ENCODE results near the gene HRH3. TPM values are rescaled to one million over a fixed set of nuclear protein-coding genes. Genes with fewer than 3 reads are reported as not detected.

Gene HRH3
- total RNA-seq, 2 donors from 2014 or later = 0.18 to 0.51 TPM

- no peak for DNase-seq (ENCODE audit: low spot score)
- no peaks in the 10 kb centered on the region for H3K9me3 ChIP-seq
- intact Hi-C loops (cut with DNase I) = no loop called here
- peaks cover 28% of the 10 kb centered on the region for H3K4me1 ChIP-seq (replicated peaks)
- no peak overlapping the region for H3K4me3 ChIP-seq
- 51% methylated on average over 21 of the region's 38 CpGs for WGBS
- H3K27me3 ChIP-seq (replicated peaks; ENCODE audit: insufficient read depth) = peaks cover 20% of the 10 kb centered on the region
- H3K27ac ChIP-seq = no peak overlapping the region
- TF ChIP-seq POLR2A (IDR thresholded peaks at IDR 0.05) (no peak), POLR2AphosphoS5 (IDR thresholded peaks at IDR 0.05) (no peak), CTCF (IDR thresholded peaks at IDR 0.05) (no peak)
- no peaks in the 10 kb centered on the region for H3K36me3 ChIP-seq
Observed at GRCh38 chr20:62217913-62218773, 1.9 kb downstream of the HRH3 start.

GRCh38 chr20:62216636-62217566 lies 3.2 kb downstream of the HRH3 start:
- no peak overlapping the region for H3K27ac ChIP-seq
- TF ChIP-seq POLR2AphosphoS5 (IDR thresholded peaks at IDR 0.05) (no peak), CTCF (IDR thresholded peaks at IDR 0.05) (no peak), POLR2A (IDR thresholded peaks at IDR 0.05) (no peak)
- H3K9me3 ChIP-seq = no peaks in the 10 kb centered on the region
- intact Hi-C loops (cut with DNase I) = no loop called here
- DNase-seq (ENCODE audit: low spot score) = no peak
- H3K27me3 ChIP-seq (replicated peaks; ENCODE audit: insufficient read depth) = peaks cover 9% of the 10 kb centered on the region
- H3K4me1 ChIP-seq (replicated peaks) = peaks cover 28% of the 10 kb centered on the region
- no peak overlapping the region for H3K4me3 ChIP-seq
- WGBS = 72% methylated on average over 23 of the region's 26 CpGs
- no peaks in the 10 kb centered on the region for H3K36me3 ChIP-seq

GRCh38 chr20:62215991-62216635 lies 4.0 kb downstream of the HRH3 start:
- Histone ChIP-seq H3K27me3 (replicated peaks; ENCODE audit: insufficient read depth) (peaks cover 3% of the 10 kb centered on the region), H3K27ac (peak overlapping the region; percentile 36 to 76)
- WGBS = 75% methylated on average over 36 of the region's 40 CpGs

More at GRCh38 chr20:62215991-62216635, 4.0 kb downstream of the HRH3 start:
- intact Hi-C loops (cut with DNase I) = no loop called here
- DNase-seq (ENCODE audit: low spot score) = no peak
- H3K4me3 ChIP-seq = no peak overlapping the region
- TF ChIP-seq POLR2AphosphoS5 (IDR thresholded peaks at IDR 0.05) = no peak
- TF ChIP-seq CTCF (IDR thresholded peaks at IDR 0.05) = no peak
- TF ChIP-seq POLR2A (IDR thresholded peaks at IDR 0.05) = no peak
- no peaks in the 10 kb centered on the region for H3K36me3 ChIP-seq
- peaks cover 28% of the 10 kb centered on the region for H3K4me1 ChIP-seq (replicated peaks)
- no peaks in the 10 kb centered on the region for H3K9me3 ChIP-seq

Data from prostate gland (tissue), 2 donors.